Measurements from ENCODE around the gene MTA3. TPM values are rescaled to one million over a fixed set of nuclear protein-coding genes. Genes with fewer than 3 reads are reported as not detected.
"Not testable (repeated sequence)": the region's sequence is repeated elsewhere in the genome, so short reads cannot be mapped to it uniquely, and the experiment has no call there.

MTA3 gene
- total and polyA plus RNA-seq, 2 donors (not counting 1 experiment from before 2014, with no cell fraction given): 13.4 to 33.2 TPM

GRCh38 chr2:42618972-42619371, 50.5 kb downstream of the MTA3 start:
- no peak overlapping the region for H3K9ac ChIP-seq (ENCODE audit: low read length)
- H3K9me3 Mint-ChIP-seq (ENCODE audit: insufficient read depth): no peaks in the 10 kb centered on the region
- intact Hi-C loops (cut with micrococcal nuclease): no loop called here

GRCh38 chr2:42621626-42622025, 53.2 kb downstream of the MTA3 start:
- H3K9ac ChIP-seq (ENCODE audit: low read length); H3K4me1 ChIP-seq (ENCODE audit: control insufficient read depth in 2 of 2, insufficient read depth in 2 of 2, low read length in 2 of 2); H3K36me3 ChIP-seq (replicated peaks in 1 of 2; ENCODE audit: control extremely low read depth in 1 of 2, control insufficient read depth in 1 of 2, extremely low read depth in 1 of 2, insufficient read depth in 2 of 2, low read length in 1 of 2); H2AFZ ChIP-seq (ENCODE audit: insufficient read depth, low read depth, low read length, poor library complexity, severe bottlenecking); DNase-seq; H4K20me1 ChIP-seq (ENCODE audit: control insufficient read depth, insufficient read depth, low read length, poor library complexity, severe bottlenecking); H3K4me1 Mint-ChIP-seq; H3K9me3 ChIP-seq (ENCODE audit: control extremely low read depth in 1 of 3, control insufficient read depth in 2 of 3, insufficient read depth in 1 of 3, low read length in 2 of 3); POLR2A ChIA-PET; H3K4me3 Mint-ChIP-seq; H3K4me2 ChIP-seq (replicated peaks; ENCODE audit: low read depth, low read length, poor library complexity, severe bottlenecking); H3K4me3 ChIP-seq (ENCODE audit: control extremely low read depth in 1 of 5, extremely low read depth in 1 of 5, insufficient read depth in 1 of 5, low read depth in 2 of 5, low read length in 4 of 5); H3K27ac ChIP-seq (ENCODE audit: low read length in 2 of 2); H3K27ac Mint-ChIP-seq; ATAC-seq (ENCODE audit: low read depth); H3K79me2 ChIP-seq (ENCODE audit: control insufficient read depth, insufficient read depth, low read length); CTCF ChIA-PET; H3K9me3 Mint-ChIP-seq (ENCODE audit: insufficient read depth); H3K27me3 Mint-ChIP-seq; intact Hi-C loops (cut with micrococcal nuclease); H3K27me3 ChIP-seq (replicated peaks in 1 of 4; ENCODE audit: control extremely low read depth in 1 of 4, control insufficient read depth in 3 of 4, insufficient read depth in 4 of 4, low read length in 3 of 4): not testable (repeated sequence)
- 97% methylated on average over 10 of the region's 26 CpGs for WGBS (ENCODE audit: insufficient coverage)

More at GRCh38 chr2:42618972-42619371, 50.5 kb downstream of the MTA3 start:
- no peaks in the 10 kb centered on the region for H3K4me1 Mint-ChIP-seq
- ChIA-PET POLR2A (no interaction called here), CTCF (no interaction called here)
- H2AFZ ChIP-seq (ENCODE audit: insufficient read depth, low read depth, low read length, poor library complexity, severe bottlenecking): no peak overlapping the region
- H3K4me3 Mint-ChIP-seq: no peak overlapping the region
- no peak overlapping the region for H3K4me2 ChIP-seq (replicated peaks; ENCODE audit: low read depth, low read length, poor library complexity, severe bottlenecking)
- no peaks in the 10 kb centered on the region for H3K79me2 ChIP-seq (ENCODE audit: control insufficient read depth, insufficient read depth, low read length)
- no peaks in the 10 kb centered on the region for H3K27me3 ChIP-seq (replicated peaks in 1 of 4; ENCODE audit: control extremely low read depth in 1 of 4, control insufficient read depth in 3 of 4, insufficient read depth in 4 of 4, low read length in 3 of 4)
- no peaks in the 10 kb centered on the region for H4K20me1 ChIP-seq (ENCODE audit: control insufficient read depth, insufficient read depth, low read length, poor library complexity, severe bottlenecking)
- ATAC-seq (ENCODE audit: low read depth) (no peak), DNase-seq (no peak)
- no peak overlapping the region for H3K27ac Mint-ChIP-seq
- peaks cover 1 to 2% of the 10 kb centered on the region in 2 experiments for H3K36me3 ChIP-seq (replicated peaks in 1 of 2; ENCODE audit: control extremely low read depth in 1 of 2, control insufficient read depth in 1 of 2, extremely low read depth in 1 of 2, insufficient read depth in 2 of 2, low read length in 1 of 2)
- WGBS (ENCODE audit: insufficient coverage): 93% methylated on average over 2 of the region's 2 CpGs
- H3K4me1 ChIP-seq (ENCODE audit: control insufficient read depth in 2 of 2, insufficient read depth in 2 of 2, low read length in 2 of 2): no peaks in the 10 kb centered on the region
- TF ChIP-seq CTCF (IDR thresholded peaks at IDR 0.05): no peak
- no peak for TF ChIP-seq EZH2 (IDR thresholded peaks at IDR 0.05; ENCODE audit: borderline replicate concordance, insufficient read depth, low read depth, low read length, poor library complexity, severe bottlenecking)
- no peak overlapping the region for H3K27ac ChIP-seq (ENCODE audit: low read length in 2 of 2)
- H3K27me3 Mint-ChIP-seq: no peaks in the 10 kb centered on the region
- peaks cover 0 to 5% (median 0%) of the 10 kb centered on the region in 3 donors for H3K9me3 ChIP-seq (ENCODE audit: control extremely low read depth in 1 of 3, control insufficient read depth in 2 of 3, insufficient read depth in 1 of 3, low read length in 2 of 3)
- no peak overlapping the region for H3K4me3 ChIP-seq (ENCODE audit: control extremely low read depth in 1 of 5, extremely low read depth in 1 of 5, insufficient read depth in 1 of 5, low read depth in 2 of 5, low read length in 4 of 5)

All from B cell (primary cell).